Measurements from ENCODE around the gene MALAT1.

MALAT1 gene

GRCh38 chr11:65489035-65489705 lies 9.7 kb upstream of the MALAT1 start:
- H3K4me1 Mint-ChIP-seq (ENCODE audit: low read depth), result peaks cover 41% of the 10 kb centered on the region
- no peaks in the 10 kb centered on the region for H3K27me3 Mint-ChIP-seq (ENCODE audit: low read depth)
- no peak overlapping the region for H3K27ac Mint-ChIP-seq
- no peak overlapping the region for H3K4me3 Mint-ChIP-seq
- H3K9me3 Mint-ChIP-seq, result no peaks in the 10 kb centered on the region
- no peaks in the 10 kb centered on the region for H3K36me3 Mint-ChIP-seq (ENCODE audit: low read depth)

- Mint-ChIP-seq H3K9me3 (no peaks in the 10 kb centered on the region), H3K27ac (no peak overlapping the region), H3K4me3 (no peak overlapping the region), H3K27me3 (ENCODE audit: low read depth) (no peaks in the 10 kb centered on the region), H3K36me3 (ENCODE audit: low read depth) (no peaks in the 10 kb centered on the region), H3K4me1 (ENCODE audit: low read depth) (peaks cover 46% of the 10 kb centered on the region)
These were observed 9.0 kb upstream of the MALAT1 start for GRCh38 chr11:65489706-65490320.

GRCh38 chr11:65491163-65491465 lies 7.7 kb upstream of the MALAT1 start:
- no peaks in the 10 kb centered on the region for H3K27me3 Mint-ChIP-seq (ENCODE audit: low read depth)
- H3K4me3 Mint-ChIP-seq, result no peak overlapping the region
- peaks cover 46% of the 10 kb centered on the region for H3K4me1 Mint-ChIP-seq (ENCODE audit: low read depth)
- H3K27ac Mint-ChIP-seq, result no peak overlapping the region
- no peaks in the 10 kb centered on the region for H3K36me3 Mint-ChIP-seq (ENCODE audit: low read depth)
- H3K9me3 Mint-ChIP-seq, result no peaks in the 10 kb centered on the region

- H3K4me3 Mint-ChIP-seq, result no peak overlapping the region
These were observed 7.0 kb upstream of the MALAT1 start for GRCh38 chr11:65491614-65492386.

DNA sequence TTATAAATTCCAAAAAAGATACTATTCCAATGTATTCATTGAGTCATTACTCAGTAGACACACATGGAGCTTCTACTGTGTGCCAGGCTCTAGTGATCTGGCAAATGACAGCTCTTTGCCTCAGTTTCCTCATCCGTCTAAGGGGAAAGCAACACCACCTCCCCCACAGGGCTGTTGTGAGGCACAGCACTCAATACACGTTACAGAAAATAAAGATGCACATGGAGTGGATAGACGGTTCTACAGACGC lies 6.5 kb upstream of the MALAT1 start:
- peak overlapping the region; percentile 92 for H3K27ac Mint-ChIP-seq
- H3K4me3 Mint-ChIP-seq, result peak overlapping the region; percentile 23
- H3K9me3 Mint-ChIP-seq, result no peaks in the 10 kb centered on the region
- H3K4me1 Mint-ChIP-seq (ENCODE audit: low read depth), result peaks cover 51% of the 10 kb centered on the region
- H3K36me3 Mint-ChIP-seq (ENCODE audit: low read depth), result no peaks in the 10 kb centered on the region
- no peaks in the 10 kb centered on the region for H3K27me3 Mint-ChIP-seq (ENCODE audit: low read depth)

More at GRCh38 chr11:65491614-65492386, 7.0 kb upstream of the MALAT1 start:
- H3K4me1 Mint-ChIP-seq (ENCODE audit: low read depth), result peaks cover 49% of the 10 kb centered on the region
- no peaks in the 10 kb centered on the region for H3K9me3 Mint-ChIP-seq
- H3K27me3 Mint-ChIP-seq (ENCODE audit: low read depth), result no peaks in the 10 kb centered on the region
- peak overlapping the region; percentile 92 for H3K27ac Mint-ChIP-seq
- no peaks in the 10 kb centered on the region for H3K36me3 Mint-ChIP-seq (ENCODE audit: low read depth)

- Mint-ChIP-seq H3K27me3 (ENCODE audit: low read depth) (no peaks in the 10 kb centered on the region), H3K27ac (peak overlapping the region; percentile 92), H3K36me3 (ENCODE audit: low read depth) (no peaks in the 10 kb centered on the region), H3K4me3 (peak overlapping the region; percentile 59), H3K9me3 (no peaks in the 10 kb centered on the region), H3K4me1 (ENCODE audit: low read depth) (peaks cover 48% of the 10 kb centered on the region)
These were observed 6.0 kb upstream of the MALAT1 start for GRCh38 chr11:65492637-65493366.

DNA sequence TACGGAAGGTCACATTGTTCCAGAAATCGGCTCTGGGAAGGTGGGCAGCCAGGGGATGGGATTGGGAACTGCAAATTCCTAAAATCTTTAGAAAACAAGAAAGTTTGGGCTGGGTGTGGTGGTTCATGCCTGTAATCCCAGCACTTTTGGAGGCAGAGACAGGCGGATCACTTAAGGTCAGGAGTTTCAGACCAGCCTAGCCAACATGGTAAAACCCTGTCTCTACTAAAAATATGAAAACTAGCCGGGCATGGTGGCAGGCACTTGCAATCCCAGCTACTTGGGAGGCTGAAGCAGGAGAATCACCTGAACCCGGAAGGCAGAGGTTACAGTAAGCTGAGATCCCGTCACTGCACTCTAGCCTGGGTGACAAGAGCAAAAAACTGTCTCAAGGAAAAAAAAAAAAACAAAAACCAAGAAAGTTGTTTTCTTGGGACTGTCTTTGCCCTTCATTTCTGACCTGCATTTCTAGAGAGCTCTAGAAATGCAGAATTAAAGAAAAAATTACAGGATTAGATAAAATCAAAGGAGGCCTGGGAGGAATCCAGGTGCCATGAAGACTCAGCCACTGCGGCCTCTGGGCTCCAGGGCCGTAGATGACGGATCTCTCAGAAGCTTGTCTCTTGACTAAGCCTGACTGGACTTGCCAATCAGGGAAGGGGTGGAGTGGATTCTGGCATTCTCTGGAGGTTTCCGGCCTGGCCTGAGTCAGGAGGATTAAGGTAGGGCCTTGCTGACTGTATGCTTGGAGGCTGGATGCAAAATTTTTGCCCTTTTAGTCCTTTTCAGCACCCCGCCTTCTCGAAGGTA lies 5.3 kb upstream of the MALAT1 start:
- no peaks in the 10 kb centered on the region for H3K9me3 Mint-ChIP-seq
- no peaks in the 10 kb centered on the region for H3K27me3 Mint-ChIP-seq (ENCODE audit: low read depth)
- H3K4me3 Mint-ChIP-seq, result peak overlapping the region; percentile 59
- peaks cover 41% of the 10 kb centered on the region for H3K4me1 Mint-ChIP-seq (ENCODE audit: low read depth)
- H3K27ac Mint-ChIP-seq, result peak overlapping the region; percentile 92
- no peaks in the 10 kb centered on the region for H3K36me3 Mint-ChIP-seq (ENCODE audit: low read depth)

DNA sequence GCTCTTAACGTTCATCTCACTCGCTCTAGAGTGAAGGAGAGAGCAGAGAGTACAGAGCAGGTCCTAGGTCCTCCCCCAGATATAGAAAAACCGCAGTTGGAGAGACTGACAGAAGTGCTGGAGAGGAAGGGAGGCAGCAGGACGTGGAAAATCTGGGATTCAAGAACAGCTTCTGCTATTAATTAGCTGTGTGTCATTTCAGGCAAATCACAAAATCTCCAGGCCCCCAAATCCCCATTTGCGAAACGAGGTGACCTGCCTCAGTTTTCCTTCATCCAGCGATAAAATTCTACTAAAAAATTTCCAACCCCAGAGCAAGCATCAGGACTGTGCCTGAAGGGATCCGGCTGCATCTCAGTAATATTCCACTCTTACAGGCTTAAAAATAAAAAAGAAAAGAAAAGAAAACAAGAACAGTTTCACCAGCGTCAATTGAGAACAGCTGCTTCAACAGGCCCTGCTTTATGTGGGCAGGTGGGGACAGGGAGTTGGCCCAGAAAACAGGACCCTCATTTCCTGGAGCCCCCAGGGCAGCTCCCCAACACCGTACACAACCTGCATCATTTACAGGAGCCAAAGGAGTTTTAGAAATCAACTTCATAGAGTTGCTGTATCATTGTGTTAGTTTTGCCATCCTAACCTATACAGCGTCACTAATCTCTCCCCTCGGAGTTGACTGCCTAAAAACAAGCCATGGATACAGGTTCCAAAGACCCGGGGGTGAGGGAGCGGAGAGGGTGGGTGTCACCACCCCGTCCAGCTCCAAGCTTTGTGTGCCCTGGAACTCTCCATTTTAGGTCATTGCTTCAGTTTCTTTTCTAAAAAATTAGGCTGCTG lies 2.3 kb upstream of the MALAT1 start:
- H3K4me1 Mint-ChIP-seq (ENCODE audit: low read depth), result peaks cover 33% of the 10 kb centered on the region
- H3K27ac Mint-ChIP-seq, result no peak overlapping the region
- H3K4me3 Mint-ChIP-seq, result peak overlapping the region; percentile 76
- no peaks in the 10 kb centered on the region for H3K27me3 Mint-ChIP-seq (ENCODE audit: low read depth)
- no peaks in the 10 kb centered on the region for H3K36me3 Mint-ChIP-seq (ENCODE audit: low read depth)
- H3K9me3 Mint-ChIP-seq, result no peaks in the 10 kb centered on the region

DNA sequence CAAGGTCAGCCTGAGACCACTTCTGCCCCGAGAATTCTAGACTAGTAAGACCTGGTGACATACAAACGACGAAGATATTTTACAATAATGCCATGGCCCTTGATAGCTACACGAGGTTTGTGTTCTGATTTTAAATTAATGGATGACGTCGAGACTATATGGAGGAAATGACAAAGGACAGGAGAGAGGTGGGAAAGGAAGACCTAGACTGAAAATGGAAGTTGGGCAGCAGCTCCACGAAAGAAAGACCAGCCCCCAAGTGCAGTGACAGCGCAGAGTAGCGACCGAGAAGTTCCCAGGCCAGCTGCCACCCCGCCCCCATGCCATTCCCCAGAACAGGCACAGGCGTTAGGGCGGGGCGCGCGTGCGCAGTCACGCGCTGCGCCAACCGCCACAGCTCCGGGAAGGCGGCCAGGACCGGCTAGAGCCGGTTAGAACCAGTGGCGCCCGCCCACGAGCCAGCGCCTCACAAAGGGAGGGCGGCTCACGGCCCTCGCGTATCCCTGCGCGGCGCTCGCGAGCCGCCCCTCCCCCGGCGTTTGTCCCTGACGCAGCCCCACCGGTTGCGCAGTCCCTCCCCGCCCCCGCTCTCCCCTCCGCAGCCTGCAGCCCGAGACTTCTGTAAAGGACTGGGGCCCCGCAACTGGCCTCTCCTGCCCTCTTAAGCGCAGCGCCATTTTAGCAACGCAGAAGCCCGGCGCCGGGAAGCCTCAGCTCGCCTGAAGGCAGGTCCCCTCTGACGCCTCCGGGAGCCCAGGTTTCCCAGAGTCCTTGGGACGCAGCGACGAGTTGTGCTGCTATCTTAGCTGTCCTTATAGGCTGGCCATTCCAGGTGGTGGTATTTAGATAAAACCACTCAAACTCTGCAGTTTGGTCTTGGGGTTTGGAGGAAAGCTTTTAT lies 1.5 kb upstream of the MALAT1 start:
- Mint-ChIP-seq H3K4me1 (ENCODE audit: low read depth) (peaks cover 34% of the 10 kb centered on the region), H3K36me3 (ENCODE audit: low read depth) (no peaks in the 10 kb centered on the region), H3K4me3 (peak overlapping the region; percentile 76), H3K27ac (no peak overlapping the region), H3K9me3 (no peaks in the 10 kb centered on the region), H3K27me3 (ENCODE audit: low read depth) (no peaks in the 10 kb centered on the region)

DNA sequence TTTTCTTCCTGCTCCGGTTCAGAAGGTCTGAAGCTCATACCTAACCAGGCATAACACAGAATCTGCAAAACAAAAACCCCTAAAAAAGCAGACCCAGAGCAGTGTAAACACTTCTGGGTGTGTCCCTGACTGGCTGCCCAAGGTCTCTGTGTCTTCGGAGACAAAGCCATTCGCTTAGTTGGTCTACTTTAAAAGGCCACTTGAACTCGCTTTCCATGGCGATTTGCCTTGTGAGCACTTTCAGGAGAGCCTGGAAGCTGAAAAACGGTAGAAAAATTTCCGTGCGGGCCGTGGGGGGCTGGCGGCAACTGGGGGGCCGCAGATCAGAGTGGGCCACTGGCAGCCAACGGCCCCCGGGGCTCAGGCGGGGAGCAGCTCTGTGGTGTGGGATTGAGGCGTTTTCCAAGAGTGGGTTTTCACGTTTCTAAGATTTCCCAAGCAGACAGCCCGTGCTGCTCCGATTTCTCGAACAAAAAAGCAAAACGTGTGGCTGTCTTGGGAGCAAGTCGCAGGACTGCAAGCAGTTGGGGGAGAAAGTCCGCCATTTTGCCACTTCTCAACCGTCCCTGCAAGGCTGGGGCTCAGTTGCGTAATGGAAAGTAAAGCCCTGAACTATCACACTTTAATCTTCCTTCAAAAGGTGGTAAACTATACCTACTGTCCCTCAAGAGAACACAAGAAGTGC lies 661 bp upstream of the MALAT1 start:
- no peaks in the 10 kb centered on the region for H3K9me3 Mint-ChIP-seq
- no peak overlapping the region for H3K4me3 Mint-ChIP-seq
- H3K27me3 Mint-ChIP-seq (ENCODE audit: low read depth), result no peaks in the 10 kb centered on the region
- H3K4me1 Mint-ChIP-seq (ENCODE audit: low read depth), result peaks cover 31% of the 10 kb centered on the region
- no peaks in the 10 kb centered on the region for H3K36me3 Mint-ChIP-seq (ENCODE audit: low read depth)
- H3K27ac Mint-ChIP-seq, result no peak overlapping the region

DNA sequence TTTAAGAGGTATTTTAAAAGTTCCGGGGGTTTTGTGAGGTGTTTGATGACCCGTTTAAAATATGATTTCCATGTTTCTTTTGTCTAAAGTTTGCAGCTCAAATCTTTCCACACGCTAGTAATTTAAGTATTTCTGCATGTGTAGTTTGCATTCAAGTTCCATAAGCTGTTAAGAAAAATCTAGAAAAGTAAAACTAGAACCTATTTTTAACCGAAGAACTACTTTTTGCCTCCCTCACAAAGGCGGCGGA lies 193 bp upstream of the MALAT1 start:
- Mint-ChIP-seq H3K27me3 (ENCODE audit: low read depth) (no peaks in the 10 kb centered on the region), H3K27ac (no peak overlapping the region), H3K4me3 (no peak overlapping the region), H3K9me3 (no peaks in the 10 kb centered on the region), H3K4me1 (ENCODE audit: low read depth) (peaks cover 29% of the 10 kb centered on the region), H3K36me3 (ENCODE audit: low read depth) (peaks cover 2% of the 10 kb centered on the region)

- Mint-ChIP-seq H3K4me1 (ENCODE audit: low read depth) (peaks cover 30% of the 10 kb centered on the region), H3K9me3 (no peaks in the 10 kb centered on the region), H3K4me3 (no peak overlapping the region), H3K36me3 (ENCODE audit: low read depth) (peaks cover 14% of the 10 kb centered on the region), H3K27me3 (ENCODE audit: low read depth) (no peaks in the 10 kb centered on the region), H3K27ac (no peak overlapping the region)
These were observed 1.0 kb downstream of the MALAT1 start for GRCh38 chr11:65499713-65500386.
